ENCODE data around the gene MX2. TPM values are rescaled to one million over a fixed set of nuclear protein-coding genes. Genes with fewer than 3 reads are reported as not detected.

MX2 gene
- total and polyA plus RNA-seq, 2 of the 8 experiments (the other 6 are each of a cell fraction or from before 2014, with no cell fraction given) = 3.1 to 8.9 TPM

DNA sequence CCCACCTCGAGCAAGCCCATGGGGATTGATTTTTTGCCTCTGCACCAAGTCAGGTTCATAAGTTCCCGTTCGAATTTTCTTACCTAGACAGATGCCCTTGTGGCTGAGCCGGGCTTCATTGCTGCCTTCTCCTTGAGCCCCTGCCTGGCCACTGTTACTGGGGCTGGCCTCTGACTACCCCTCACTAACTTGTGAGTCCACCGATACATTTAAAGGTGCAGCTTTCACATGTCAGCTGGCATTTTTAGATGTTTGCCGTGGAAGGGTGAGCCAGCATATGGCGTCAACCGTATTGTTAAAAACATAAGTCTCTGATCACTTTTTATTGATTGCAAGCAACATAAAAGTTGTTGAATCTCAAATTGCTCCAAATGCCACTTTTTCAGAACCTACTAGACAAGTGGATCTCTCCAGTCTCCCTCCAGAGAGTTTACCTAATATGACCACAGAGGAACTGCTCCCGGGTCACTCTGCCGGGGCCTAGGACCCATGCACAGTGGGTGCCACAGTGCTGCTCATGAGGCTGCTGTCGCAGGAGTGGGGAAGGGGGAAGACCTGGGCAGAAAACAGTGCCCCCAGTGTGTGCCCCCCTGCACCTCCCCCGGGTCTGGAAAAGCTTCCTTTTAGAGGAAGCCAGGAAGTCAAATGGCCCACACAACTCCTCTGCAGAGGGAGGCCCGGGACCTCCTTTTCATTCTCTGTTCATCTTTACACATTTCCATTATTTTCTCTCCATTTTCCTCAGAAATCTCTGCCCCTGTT is 83.1 kb downstream of the MX2 start (continued):
- TF ChIP-seq, protein P1, sequence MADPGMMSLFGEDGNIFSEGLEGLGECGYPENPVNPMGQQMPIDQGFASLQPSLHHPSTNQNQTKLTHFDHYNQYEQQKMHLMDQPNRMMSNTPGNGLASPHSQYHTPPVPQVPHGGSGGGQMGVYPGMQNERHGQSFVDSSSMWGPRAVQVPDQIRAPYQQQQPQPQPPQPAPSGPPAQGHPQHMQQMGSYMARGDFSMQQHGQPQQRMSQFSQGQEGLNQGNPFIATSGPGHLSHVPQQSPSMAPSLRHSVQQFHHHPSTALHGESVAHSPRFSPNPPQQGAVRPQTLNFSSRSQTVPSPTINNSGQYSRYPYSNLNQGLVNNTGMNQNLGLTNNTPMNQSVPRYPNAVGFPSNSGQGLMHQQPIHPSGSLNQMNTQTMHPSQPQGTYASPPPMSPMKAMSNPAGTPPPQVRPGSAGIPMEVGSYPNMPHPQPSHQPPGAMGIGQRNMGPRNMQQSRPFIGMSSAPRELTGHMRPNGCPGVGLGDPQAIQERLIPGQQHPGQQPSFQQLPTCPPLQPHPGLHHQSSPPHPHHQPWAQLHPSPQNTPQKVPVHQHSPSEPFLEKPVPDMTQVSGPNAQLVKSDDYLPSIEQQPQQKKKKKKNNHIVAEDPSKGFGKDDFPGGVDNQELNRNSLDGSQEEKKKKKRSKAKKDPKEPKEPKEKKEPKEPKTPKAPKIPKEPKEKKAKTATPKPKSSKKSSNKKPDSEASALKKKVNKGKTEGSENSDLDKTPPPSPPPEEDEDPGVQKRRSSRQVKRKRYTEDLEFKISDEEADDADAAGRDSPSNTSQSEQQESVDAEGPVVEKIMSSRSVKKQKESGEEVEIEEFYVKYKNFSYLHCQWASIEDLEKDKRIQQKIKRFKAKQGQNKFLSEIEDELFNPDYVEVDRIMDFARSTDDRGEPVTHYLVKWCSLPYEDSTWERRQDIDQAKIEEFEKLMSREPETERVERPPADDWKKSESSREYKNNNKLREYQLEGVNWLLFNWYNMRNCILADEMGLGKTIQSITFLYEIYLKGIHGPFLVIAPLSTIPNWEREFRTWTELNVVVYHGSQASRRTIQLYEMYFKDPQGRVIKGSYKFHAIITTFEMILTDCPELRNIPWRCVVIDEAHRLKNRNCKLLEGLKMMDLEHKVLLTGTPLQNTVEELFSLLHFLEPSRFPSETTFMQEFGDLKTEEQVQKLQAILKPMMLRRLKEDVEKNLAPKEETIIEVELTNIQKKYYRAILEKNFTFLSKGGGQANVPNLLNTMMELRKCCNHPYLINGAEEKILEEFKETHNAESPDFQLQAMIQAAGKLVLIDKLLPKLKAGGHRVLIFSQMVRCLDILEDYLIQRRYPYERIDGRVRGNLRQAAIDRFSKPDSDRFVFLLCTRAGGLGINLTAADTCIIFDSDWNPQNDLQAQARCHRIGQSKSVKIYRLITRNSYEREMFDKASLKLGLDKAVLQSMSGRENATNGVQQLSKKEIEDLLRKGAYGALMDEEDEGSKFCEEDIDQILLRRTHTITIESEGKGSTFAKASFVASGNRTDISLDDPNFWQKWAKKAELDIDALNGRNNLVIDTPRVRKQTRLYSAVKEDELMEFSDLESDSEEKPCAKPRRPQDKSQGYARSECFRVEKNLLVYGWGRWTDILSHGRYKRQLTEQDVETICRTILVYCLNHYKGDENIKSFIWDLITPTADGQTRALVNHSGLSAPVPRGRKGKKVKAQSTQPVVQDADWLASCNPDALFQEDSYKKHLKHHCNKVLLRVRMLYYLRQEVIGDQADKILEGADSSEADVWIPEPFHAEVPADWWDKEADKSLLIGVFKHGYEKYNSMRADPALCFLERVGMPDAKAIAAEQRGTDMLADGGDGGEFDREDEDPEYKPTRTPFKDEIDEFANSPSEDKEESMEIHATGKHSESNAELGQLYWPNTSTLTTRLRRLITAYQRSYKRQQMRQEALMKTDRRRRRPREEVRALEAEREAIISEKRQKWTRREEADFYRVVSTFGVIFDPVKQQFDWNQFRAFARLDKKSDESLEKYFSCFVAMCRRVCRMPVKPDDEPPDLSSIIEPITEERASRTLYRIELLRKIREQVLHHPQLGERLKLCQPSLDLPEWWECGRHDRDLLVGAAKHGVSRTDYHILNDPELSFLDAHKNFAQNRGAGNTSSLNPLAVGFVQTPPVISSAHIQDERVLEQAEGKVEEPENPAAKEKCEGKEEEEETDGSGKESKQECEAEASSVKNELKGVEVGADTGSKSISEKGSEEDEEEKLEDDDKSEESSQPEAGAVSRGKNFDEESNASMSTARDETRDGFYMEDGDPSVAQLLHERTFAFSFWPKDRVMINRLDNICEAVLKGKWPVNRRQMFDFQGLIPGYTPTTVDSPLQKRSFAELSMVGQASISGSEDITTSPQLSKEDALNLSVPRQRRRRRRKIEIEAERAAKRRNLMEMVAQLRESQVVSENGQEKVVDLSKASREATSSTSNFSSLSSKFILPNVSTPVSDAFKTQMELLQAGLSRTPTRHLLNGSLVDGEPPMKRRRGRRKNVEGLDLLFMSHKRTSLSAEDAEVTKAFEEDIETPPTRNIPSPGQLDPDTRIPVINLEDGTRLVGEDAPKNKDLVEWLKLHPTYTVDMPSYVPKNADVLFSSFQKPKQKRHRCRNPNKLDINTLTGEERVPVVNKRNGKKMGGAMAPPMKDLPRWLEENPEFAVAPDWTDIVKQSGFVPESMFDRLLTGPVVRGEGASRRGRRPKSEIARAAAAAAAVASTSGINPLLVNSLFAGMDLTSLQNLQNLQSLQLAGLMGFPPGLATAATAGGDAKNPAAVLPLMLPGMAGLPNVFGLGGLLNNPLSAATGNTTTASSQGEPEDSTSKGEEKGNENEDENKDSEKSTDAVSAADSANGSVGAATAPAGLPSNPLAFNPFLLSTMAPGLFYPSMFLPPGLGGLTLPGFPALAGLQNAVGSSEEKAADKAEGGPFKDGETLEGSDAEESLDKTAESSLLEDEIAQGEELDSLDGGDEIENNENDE (IDR thresholded peaks at IDR 0.05; ENCODE audit: insufficient replicate concordance, low read length) = no peak
- no peak for TF ChIP-seq POLR2AphosphoS5 (IDR thresholded peaks at IDR 0.05; ENCODE audit: low read depth, low read length)
- no peak for TF ChIP-seq POU5F1 (IDR thresholded peaks at IDR 0.05; ENCODE audit: low read depth, low read length)
- TF ChIP-seq SP4 (IDR thresholded peaks at IDR 0.05; ENCODE audit: low read length) = no peak
- TF ChIP-seq YY1 (IDR thresholded peaks at IDR 0.05; ENCODE audit: low read depth, low read length) = no peak
- TF ChIP-seq RAD21 (IDR thresholded peaks at IDR 0.05 in 1 of 2, conservative IDR thresholded peaks at IDR 0.05 in 1 of 2; ENCODE audit: low read depth in 2 of 2, low read length in 2 of 2) = no peak
- no peak for TF ChIP-seq SIRT6 (IDR thresholded peaks at IDR 0.05; ENCODE audit: low read length)
- TF ChIP-seq SP2 (IDR thresholded peaks at IDR 0.05; ENCODE audit: low read length) = no peak
- no peak for TF ChIP-seq PHF8 (conservative IDR thresholded peaks at IDR 0.05; ENCODE audit: low read depth, low read length)
- TF ChIP-seq, protein P2, sequence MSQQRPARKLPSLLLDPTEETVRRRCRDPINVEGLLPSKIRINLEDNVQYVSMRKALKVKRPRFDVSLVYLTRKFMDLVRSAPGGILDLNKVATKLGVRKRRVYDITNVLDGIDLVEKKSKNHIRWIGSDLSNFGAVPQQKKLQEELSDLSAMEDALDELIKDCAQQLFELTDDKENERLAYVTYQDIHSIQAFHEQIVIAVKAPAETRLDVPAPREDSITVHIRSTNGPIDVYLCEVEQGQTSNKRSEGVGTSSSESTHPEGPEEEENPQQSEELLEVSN (IDR thresholded peaks at IDR 0.05) = no peak
